ENCODE measurements around the gene RPS19.

Gene RPS19

DNA sequence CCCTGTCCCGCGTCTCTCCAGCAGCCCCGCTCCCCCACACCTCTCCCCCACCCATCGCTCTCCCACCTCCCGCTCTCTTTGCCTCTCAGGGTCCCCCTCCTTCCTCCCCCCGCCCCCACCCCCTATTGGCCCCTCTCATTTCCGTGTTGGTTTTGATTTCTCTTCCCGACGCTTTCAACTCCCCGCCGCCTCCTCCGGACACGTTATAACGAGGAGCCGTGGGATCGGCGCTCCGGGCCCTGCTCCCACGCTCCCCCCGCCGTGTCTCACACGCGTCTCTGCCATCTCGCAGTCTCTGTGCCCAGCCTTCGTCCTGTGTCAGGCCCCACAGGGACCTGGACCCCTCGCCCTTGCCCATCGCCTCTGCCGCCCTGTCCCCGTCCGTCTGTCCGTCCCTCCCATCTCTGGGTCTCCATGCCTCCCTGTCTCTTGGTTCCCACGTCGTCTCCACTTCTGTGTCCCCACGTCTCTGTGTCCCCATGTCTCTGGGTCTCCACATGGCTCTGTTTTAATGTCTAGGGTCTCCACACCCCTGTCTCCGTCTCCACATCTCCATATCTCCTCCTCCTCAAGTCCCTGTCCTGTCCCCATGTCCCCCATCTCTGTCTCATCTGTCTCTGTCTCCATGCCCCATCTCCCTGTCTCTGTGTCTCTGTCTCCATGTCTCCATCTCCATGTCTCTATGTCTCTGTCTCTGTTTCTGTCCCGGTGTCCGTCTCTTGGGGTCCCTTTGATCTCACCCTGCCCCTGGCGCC, 55.1 kb downstream of the RPS19 start:
- no peak for DNase-seq (ENCODE audit: low spot score)

DNA sequence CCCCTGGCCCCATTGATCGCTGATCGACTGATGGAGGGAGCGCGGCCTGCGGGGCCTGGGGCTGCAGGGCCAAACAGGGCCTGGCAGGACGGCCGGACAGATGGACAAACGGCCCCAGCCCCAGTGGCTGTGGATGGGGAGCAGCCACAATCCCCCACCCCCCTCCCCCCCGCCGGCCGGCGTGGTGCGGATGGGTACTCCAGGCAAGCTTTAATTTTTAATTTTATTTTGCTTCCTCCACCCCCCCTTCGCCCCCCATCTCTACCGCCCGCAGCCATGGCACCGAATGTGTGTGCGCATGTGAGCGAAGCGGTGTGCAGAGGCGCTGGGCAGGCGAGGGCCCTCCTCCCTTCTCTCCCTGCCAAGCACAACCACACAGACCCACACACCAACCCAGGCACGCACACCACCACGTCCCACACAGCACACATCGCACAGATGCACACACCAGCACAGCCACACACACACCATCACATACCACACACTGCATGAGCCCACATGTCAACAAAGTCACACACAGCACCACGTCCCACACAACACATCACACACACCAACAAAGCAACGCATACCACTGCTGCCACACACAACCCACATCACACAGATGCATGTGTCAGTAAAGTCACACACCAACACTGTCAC, 55.8 kb downstream of the RPS19 start:
- no peak for DNase-seq (ENCODE audit: low spot score)

DNA sequence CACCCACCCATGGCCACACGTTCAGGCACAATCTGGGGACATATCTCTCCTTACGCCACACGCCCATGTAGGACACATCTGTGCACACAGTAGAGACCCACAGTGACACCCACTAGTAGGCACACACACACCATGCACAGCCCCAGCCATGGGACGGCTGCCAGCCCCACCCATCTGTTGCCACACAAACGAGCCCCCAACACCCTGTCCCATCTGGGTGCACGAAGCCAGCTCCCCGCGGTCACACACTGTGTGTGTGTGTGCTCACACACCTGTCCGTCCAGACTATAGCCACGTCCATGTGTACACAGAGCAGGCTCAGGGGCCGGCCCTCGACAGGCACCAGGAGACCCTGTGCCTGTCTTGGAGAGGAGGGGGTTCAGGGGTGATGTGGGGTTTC, 57.6 kb downstream of the RPS19 start:
- DNase-seq (ENCODE audit: low spot score) = no peak

DNA sequence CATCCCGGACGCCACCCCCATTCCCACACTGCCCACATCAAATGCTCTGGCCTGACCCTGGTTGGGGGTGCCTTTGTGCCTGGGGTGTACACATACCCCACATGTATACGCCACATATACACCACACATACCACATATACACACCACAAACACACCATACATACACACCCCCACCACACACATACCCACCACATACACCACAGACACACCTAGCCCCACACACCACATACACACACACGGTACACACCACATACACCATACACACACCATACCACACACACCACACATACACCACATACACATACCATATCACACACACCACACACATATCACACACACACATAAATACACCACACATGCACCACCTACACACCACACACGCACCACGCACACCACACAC, 58.0 kb downstream of the RPS19 start:
- DNase-seq (ENCODE audit: low spot score) = no peak

DNA sequence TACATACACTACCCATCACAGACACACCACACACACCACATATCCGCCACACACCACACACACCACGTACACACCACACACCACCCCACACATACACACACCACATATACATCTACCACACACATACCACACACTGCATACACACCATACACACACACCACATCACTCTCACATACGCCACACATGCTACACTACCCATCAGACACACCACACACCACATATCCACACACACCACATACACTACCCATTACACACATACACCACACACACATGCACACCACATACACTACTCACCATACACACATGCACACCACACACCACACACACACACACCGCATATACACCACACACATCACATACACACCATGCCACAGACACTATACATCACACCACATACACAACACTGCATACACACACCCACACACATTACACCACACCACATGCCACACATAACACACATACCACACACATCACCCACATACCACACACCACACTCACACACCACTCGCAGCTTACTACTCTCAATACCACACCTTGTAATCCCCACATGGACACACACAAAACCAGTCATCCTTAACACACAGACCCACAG, 58.7 kb downstream of the RPS19 start:
- no peak for DNase-seq (ENCODE audit: low spot score)

DNA sequence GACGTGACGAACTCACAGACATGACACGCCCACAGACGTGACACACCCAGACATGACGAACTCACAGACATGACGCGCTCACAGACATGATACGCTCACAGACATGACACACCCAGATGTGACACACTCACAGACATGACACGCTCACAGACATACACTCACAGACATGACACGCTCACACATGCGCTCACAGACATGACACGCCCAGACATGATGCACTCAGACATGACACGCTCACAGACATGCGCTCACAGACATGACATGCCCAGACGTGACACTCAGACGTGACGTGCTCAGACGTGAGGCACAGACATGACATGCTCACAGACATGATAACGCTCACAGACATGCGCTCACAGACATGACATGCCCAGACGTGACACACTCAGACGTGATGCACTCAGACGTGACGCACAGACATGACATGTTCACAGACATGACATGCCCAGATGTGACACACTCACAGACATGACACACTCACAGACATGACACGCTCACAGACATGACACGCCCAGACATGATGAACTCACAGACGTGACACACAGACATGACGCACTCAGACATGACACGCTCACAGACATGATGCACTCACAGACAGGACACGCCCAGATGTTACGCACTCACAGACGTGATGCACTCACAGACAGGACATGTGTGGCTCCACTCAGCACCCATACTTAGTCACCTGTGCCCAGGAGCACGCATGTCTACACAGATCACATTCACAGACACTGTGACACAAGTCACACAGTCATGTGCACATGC, 60.1 kb downstream of the RPS19 start:
- no peak for DNase-seq (ENCODE audit: low spot score)

DNA sequence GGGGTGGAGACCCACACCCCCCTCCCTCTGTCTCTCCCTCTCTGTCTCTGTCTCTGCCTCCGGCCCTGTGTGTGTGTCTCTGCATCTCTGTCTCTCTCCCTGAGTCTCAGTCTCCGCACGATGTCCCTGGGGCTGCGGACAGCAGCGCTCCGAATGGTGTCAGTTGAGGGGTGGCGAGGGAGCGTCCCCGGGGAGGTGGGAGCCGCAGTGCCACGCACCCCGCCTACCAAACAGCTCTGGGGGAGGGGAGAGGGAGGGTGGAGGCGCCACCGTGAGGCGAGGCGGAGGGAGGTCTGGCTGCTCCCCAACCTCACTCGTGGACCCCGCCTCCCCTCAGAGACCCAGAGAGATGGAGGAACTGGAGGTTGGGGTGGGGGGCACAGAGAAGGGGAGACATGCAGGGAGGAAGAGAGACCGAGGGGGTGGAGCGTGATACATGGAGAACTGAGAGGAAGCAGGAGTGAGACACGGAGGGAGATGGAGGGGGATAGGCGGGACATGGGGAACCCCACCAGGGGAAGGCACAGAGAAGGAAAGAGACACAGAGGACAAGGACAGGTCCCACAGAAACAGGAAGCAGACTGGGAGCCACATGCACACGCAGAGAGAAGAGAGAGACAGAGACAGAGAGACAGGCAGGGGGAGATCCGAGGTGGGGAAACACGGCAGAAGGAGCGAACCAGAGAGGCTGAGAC, 61.0 kb downstream of the RPS19 start:
- no peak for DNase-seq (ENCODE audit: low spot score)

DNA sequence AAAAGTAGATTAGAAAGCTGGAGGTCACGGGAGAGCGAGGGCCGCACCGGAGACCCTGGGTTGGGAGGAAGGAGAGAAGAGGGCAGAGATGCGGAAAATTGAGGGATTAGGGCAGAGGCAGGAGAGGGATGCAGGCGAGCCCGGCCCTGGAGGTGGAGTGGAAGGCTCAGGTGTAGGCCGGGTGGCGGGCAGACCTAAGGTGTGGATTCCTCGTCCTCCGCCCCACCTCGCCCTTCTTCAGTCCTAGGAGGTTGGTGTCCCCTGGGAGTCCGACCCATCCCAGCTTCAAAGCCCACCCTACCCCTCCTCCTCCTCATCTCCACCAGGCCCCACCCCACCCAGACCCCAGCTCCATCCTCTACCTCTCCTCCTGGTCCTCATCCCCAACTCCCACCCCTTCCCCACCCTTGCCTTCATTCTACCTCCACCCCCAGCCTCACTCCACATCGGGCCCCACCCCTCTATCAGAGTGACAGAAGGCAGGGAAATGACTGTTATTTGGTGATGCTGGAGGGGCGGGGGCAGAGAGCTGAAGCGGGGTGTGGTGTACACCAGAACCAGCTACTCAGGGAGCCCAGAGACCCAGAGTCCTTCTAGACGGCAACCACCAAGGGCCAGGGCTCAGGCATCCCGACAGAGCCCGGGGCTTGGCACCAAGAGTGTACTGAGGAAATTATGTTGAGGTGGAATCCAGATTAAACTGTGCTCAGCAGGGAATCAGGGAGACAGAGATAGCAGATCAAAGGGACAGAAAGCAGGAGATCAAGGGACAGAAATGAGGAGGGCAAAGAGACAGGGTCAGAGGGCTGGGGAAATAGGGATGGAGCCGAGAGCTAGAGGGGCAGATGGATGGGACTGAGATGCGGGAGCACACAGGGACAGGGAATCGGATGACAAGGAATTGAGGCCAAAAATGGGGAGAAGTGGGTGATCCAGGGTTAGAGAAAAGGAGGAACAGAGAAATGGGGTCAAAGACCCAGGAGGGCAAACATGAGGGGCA, 61.8 kb downstream of the RPS19 start:
- no peak for DNase-seq (ENCODE audit: low spot score)

Measured in cerebellar cortex (tissue), 1 donor.